Frontal cortex (tissue), 4 donors: ENCODE measurements around the gene PLEKHG3. TPM values are rescaled to one million over a fixed set of nuclear protein-coding genes. Genes with fewer than 3 reads are reported as not detected.
"Not testable (repeated sequence)": the region's sequence is repeated elsewhere in the genome, so short reads cannot be mapped to it uniquely, and the experiment has no call there.

Source experiments
- DNase-seq, 2 donors: peaks; one replicate each; pipeline ENCODE4 v3.0.0; 2012; ENCODE audit warnings: low spot score in 2 of 2
- FAIRE-seq: peaks from 2 replicates; lab custom pipeline; 2012; peaks lifted over from hg19 to GRCh38; lab: Jason Lieb, UNC
- total RNA-seq: library from RNA; depleted of rRNA; stranded (reverse); fragments of >200 nt; gene quantifications from one replicate; pipeline ENCODE4 v1.2.3, GENCODE V29; 2014
- donor health status: control.
- donor health status: control.
- donor health status: control.

Gene PLEKHG3
- 7.3 TPM for total RNA-seq

DNA sequence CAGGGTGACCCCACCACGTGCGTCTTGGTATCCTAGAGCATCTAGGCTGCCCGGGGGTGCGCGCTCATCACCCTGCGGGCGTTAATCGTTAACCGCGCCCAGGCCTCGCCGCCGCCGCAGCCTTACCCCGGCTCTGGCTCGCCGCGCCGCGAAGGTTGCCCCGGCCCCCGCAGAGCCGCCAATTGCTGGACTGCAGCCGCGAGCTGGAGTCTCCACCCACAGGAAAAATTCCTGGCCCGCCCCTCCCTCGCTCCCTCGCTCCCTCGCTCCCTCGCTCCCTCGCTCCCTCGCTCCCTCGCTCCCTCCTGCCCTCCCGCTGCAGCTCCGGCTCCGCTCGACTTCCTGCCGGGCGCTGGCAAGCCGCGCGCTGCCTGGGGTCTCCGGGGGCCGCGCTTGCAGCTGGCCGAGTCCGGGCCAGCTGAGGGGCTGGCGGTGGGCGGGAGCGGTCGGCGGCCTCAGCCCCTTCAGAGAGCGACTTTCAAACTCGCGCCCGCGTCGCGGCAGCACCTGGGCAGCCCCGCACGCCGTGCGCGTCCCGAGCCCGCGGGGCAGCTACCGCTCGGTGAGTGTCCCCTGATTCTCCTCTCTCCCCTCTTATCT, at the start of gene PLEKHG3:
TSS of gene PLEKHG3 (plus strand) at position 282 of the 600 bp plus-strand sequence. CDS start 23,208 bp downstream, outside the sequence.
- FAIRE-seq (no peak), DNase-seq (peak; percentile 77 to 78)

DNA sequence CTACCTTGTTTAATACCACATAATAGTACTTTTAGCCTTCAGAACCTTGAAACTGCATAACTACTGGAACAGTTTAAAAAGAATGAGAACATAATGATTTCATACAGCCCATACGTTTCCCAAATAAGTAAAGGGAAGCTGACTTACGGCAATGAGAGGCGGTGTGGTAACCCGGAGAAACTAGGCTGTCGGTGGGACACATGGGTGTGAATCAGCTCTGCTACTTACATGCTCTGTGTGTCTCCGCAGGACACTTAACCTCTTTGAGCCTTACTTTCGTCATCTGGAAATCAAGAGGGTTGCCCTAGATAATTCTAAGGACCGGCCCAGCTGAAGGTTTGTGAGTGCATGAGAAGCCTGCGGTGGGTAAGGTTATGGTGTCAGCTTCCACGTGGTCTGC, 49.3 kb upstream of the PLEKHG3 start:
- DNase-seq (no peak), FAIRE-seq (no peak)

DNA sequence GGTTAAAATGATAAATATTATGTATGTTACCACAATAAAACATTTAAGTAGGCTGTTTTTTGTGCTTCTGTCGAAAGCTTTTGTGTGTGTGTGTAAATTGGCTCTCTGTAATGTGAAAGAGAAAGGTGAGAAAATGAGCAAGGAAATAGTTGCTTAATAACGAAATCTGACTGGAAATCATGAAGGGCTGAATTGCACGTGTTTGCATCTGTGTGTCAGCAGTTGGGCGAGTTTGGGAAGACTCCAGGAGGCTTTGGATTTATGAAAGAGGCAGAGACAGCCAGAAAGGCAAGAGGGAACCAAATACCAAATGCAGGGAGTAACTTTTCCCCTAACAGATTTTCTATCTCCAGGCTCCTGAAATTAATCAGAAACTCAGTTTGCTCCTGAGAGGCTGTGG, 47.2 kb upstream of the PLEKHG3 start:
- no peak for FAIRE-seq
- DNase-seq, result no peak

DNA sequence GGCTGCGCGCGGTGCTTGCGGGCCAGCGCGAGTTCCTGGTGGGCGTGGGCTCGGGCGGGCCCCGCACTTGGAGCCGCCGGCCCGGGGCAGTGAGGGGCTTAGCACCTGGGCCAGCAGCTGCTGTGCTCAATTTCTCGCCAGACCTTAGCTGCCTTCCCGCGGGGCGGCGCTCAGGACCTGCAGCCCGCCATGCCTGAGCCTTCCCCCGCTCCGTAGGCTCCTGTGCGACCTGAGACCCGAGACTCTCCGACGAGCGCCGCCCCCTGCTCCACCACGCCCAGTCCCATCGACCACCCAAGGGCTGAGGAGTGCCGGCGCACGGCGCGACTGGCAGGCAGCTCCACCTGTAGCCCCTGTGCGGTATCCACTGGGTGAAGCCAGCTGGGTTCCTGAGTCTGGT, 46.0 kb upstream of the PLEKHG3 start:
- FAIRE-seq (no peak), DNase-seq (no peak)

DNA sequence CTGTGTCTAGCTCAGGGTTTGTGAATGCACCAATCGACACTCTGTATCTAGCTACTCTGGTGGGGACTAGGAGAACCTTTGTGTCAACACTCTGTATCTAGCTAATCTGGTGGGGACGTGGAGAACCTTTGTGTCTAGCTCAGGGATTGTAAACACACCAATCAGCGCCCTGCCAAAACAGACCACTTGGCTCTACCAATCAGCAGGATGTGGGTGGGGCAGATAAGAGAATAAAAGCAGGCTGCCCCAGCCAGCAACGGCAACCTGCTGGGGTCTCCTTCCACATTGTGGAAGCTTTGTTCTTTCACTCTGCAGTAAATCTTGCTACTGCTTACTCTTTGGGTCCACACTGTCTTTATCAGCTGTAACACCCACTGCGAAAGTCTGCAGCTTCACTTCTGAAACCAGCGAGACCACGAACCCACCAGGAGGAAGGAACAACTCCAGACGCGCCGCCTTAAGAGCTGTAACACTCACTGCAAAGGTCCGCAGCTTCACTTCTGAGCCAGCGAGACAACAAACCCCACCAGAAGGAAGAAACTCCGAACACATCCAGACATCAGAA, 45.4 kb upstream of the PLEKHG3 start:
- DNase-seq, FAIRE-seq: not testable (repeated sequence)

DNA sequence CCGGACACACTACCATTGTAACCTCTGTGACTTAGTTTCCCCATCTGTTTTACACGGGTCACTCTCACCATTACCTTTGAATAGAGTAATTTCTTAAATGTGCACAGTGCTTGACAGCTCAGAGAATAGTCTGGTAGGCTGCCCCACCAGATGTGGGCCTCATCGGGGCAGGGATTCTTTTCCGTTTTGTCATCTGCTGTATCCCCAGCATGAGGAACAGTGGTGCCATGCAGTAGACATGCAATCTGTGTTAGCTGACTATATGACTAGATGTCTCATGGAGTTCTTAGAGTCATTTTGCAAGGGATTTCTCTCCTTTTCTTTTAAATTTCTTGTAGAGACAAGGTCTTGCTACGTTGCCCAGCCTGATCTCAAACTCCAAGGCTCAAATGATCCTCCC, 44.9 kb upstream of the PLEKHG3 start:
- no peak for DNase-seq

DNA sequence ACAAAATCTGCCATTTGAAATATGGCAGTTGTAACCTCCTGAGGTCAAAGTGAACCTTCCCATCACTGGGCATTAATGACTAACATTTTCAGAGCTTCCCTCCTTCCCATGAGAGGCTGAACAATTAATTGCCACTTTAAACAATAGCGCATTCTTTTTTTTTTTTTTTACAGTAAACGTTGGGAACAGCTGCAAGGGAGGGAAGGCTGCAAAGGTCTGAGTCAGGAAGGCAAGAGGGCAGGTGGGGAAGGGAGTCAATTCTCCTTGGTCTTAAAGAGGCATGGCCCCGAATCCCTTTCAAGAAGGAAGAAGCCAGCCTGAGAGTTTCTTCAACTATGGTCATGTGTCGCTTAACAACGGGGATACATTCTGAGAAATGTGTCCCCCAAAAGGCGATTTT, 41.0 kb upstream of the PLEKHG3 start:
- FAIRE-seq (no peak), DNase-seq (no peak)

More for the DNA sequence above, 44.9 kb upstream of the PLEKHG3 start:
- FAIRE-seq, result no peak

DNA sequence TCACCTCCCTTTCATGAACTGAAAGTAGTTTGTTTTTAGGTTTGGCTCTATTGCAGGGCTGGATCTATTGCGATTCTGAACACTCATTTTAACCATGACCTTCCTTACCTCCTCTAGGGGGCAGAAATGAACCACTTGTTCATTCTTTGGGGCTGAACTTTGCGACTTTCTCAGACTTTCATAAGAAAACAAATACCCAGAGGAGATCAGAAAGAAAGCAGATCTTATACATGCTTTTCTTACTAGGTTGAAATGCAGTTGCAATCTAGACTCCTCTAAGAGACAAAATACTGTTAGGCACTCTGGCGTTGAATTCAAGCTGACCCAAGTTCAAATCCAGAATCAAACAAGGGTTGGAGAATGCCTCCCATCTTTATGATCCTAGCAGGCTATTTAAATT, 32.6 kb upstream of the PLEKHG3 start:
- FAIRE-seq (peak; percentile 52), DNase-seq (peak; percentile 44 to 56)

DNA sequence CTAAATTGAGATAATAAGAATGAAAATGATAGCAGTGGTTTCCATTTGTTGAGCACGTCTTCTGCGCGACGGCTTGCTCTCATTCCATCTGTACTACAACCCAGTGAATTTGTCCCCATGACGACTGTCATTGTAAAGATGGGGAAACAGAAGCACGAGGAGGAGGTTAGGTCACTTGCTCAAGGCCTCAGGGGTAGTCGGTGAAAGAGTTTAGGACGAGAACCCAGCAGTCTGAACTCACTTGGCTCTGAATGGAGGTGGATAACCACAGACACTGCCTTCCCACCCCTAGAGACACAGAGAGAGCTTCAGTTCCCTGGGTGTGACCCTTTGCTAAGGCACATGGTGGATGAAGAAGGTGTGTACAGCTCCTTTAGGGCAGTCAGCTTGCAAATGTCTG, 30.9 kb upstream of the PLEKHG3 start:
- no peak for FAIRE-seq

DNA sequence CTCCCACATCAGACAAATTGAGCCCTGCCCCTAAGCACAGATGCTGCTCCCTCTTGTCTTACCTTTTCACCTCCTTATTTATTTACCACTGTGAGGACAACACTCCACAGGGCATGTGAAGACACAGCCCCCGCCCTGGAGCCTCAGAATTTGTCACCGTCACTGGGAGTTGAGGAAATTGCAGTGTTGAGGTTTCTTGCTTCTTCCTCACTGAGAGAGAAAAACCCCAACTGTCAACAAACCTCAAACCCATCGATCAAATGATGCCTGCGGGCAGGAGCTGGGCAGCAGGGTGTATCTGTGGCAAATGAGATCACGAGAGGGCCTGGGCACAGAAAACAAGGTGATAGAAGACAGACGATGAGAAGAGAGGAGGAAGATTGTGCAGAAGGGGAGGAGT, 30.5 kb upstream of the PLEKHG3 start:
- FAIRE-seq (no peak), DNase-seq (no peak)

More for the DNA sequence above, 30.9 kb upstream of the PLEKHG3 start:
- no peak for DNase-seq

DNA sequence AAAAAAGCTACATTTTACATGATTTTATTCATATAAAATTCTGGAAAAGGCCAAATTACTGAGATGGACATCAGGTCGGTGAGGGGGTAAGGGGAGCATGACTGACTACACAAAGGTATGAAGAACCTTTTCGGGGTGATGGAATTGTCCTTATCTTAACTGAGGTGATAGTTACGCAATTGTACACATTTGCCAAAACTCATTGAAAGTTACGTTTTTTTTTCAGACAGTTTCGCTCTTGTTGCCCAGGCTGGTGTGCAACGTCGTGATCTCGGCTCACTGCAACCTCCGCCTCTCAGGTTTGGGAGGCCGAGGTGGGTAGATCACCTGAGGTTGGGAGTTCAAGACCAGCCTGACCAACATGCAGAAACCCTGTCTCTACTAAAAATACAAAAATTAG, 29.4 kb upstream of the PLEKHG3 start:
- DNase-seq (no peak), FAIRE-seq (no peak)

DNA sequence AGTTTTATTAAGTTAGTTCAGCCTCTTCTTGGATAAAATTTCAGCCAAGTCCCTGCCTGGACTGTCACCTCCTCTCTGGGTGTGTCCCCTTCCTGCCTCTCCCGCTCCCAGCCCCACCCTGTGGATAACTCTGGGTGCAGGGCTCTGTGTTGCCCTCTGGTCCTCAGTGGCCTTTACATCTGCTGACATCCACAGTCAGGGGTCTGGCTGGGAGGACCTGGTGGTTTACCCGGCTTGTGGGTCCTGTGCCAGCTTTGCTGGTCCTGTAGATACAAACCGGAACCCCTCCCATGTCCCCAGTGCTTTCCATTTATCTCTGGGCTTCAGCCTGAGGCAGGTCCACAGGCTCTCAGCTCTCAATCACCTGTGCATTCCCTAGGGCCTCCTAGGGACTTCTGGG, 28.9 kb upstream of the PLEKHG3 start:
- DNase-seq, result no peak
- no peak for FAIRE-seq

DNA sequence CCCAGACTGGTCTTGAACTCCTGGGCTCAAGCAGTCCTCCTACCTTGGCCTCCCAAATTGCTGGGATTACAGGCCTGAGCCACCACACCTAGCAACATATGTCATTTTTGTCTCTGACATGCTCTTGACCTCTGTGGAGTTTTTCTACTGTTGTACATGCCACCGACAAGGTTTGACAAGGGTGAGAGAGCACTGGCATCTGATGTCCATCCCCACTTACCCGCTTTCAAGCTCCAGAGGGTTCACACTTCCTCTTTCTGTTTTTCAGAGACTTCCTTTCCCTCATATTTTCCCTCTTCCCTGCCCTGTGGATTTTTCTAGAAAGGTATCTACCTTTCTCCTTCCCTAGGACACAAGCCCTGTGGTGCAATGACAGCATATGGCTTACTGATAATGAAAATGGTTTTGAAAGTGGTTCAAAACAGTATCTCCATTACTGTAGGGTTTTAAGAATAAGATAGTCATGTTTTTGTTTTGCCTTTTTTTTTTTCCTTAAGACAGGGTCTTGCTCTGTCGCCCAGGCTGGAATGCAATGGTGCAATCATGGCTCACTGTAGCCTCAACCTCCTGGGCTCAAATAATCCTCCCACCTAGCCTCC, 27.7 kb upstream of the PLEKHG3 start:
- FAIRE-seq (no peak), DNase-seq (no peak)

DNA sequence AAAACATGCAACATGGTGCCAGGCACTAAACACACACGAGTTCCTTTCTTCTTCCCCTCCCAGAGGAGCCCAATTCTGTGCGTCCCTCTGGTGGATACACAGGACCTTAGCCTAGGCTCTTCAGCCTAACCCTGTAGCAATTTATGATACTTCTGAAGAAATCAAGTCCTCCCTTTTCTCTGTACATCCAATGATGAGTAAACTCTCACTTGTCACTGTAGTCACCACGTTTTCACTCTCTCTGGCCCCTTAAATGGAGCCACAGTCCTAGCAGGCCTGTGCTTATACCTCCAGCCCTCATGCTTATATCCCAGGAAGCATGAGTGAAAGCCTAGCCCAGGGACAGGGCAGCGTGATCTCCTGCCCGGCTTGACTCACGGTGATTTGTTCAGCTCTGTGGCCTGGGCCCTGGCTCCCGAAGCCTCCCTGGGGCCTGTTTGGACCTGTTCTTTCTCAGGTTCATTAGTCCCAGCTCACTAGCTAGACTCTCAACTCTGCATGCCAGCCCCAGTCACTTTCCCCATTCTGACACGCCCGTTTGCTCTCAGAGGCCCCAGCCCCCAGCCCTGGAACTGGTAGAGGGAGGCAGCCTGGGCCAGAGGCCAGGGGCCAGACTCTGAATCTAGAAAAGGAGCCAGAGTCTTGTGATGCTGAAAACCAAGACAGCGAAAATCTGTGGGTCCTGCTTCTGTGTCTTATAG, 24.1 kb upstream of the PLEKHG3 start:
- DNase-seq (no peak), FAIRE-seq (no peak)

DNA sequence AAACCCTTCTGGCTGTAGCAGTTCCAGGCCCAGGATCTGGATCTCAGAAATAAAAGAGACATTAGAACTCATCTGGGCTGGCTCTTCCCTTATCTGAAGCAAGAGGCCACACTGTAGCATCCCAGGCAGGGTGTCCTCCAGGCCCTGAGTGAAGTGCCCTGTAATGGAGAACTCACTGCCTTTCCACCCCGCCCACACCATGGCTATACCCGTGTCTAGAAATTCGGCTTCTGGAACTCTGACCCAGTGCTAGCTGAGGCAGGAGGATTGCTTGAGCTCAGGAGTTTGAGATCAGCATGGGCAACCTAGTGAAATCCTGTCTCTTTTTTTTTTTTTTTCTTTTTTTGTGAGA, 23.5 kb upstream of the PLEKHG3 start:
- FAIRE-seq (no peak), DNase-seq (no peak)

DNA sequence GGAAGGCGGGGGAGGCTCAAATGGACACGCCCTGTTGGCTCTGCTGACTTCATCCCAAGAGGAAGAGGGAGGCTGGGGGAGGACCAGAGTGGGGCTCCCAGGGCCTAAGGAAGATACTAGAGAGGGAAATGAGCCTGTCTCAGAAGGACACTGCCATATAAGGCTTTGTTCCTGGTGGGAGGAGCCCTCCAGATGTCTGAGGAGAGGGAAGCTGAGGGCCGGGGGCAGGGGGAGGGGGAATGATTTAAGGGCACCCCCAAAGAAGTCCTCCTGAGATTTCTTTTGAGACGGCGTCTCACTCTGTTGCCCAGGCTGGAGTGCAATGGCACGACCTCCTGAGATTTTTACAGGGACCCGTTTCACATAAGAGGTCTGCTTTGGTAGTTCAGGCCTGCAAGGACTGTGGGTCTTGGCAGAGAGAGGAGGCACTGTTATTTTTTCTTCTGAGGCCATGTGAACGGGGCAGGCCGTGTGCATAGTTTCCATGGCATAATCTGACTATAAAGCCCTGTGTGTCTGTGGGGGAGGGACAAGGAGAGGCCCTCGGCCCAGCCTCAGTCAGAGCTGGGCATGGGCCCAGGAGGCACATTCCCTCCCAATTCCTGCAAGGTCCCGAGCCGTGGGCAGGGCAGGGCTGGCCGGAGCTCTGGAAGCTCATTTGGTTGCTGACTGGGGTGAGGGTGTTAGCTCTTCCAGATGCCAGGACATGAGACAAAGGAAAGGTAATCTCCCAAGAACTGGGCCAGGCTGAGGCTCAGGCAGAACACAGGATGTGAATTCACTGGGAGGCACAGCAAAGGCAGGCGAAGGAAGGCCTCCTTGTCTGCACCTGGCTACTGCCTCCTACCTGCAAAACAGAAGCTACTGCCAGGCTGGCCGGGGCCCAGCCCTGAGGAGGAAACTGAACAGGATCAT, 22.2 kb upstream of the PLEKHG3 start:
- DNase-seq (no peak), FAIRE-seq (no peak)

DNA sequence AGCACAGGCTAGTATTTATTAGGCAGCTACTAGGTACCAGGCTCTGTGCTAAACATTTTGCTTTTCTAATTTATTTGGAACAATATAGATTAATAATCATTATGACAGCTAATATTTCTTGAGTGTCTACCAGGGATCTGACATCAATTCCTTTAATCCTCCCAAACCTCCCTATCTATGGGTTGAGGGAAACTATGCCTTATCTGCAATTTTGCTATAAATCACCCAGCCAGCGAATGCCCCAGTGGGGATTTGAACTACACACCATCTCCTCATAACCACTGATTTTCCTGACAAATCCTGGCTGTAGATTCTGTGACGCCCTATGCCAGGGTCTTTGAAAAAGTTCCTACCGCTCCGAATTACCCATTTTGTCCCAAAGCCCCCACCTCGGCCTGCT, 21.4 kb upstream of the PLEKHG3 start:
- DNase-seq (no peak), FAIRE-seq (no peak)

DNA sequence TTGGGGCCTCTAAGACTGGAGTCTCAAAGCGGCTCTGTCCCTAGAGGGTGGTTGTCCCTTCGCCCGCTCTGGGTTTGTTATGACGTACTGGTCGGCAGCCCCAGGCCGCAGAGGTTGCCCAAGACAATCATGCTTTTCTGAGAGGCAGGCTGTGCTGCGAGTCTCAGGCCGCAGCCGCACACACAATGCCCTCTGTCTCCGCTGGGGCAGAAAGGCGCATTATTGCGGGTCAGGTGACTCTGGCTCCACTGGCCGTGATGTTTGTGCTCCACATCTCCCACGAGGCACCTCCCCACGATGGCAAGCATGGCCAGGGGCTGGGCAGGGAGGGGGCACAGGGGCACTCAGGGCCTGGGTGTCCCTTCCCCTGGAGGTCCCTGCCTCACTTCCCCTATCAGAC, 21.0 kb upstream of the PLEKHG3 start:
- DNase-seq (no peak), FAIRE-seq (no peak)

DNA sequence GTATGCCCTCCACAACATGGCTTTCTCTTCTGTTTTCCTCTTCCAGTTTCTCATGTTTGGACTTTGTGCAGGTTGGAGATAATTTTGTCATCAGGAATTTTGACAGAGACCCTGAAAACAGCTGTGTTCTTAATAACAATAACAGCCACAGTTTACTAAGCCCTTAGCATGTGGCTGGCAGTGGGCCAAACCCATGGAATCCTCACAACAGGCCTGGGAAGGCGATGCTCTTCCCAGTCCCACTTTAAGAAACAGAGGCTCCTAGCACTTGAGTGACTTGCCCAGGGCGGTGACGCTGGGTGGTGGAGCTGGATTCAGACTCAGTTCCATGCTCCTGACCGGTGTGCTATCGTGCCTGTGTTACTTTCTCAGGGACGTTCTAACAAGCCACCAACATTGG, 20.1 kb upstream of the PLEKHG3 start:
- DNase-seq (no peak), FAIRE-seq (no peak)
